IMR-90 (cell line): ENCODE measurements around the gene ITGAX.

Source experiments
- CEBPB ChIP-seq: IDR thresholded peaks from 2 replicates; pipeline ENCODE4 v1.6.1; 2012; ENCODE audit warnings: low read depth, low read length, improper control_type of control experiment
- CHD1 ChIP-seq: IDR thresholded peaks from 2 replicates; pipeline ENCODE4 v1.6.1; 2012; ENCODE audit warnings: low read depth, low read length, improper control_type of control experiment
- CTCF ChIP-seq: conservative IDR thresholded peaks from 2 replicates; pipeline ENCODE4 v1.5.1; 2012; ENCODE audit warnings: mild to moderate bottlenecking, low read depth, low read length, improper control_type of control experiment
- ELK1 ChIP-seq: fragments of 150-350 bp; IDR thresholded peaks from 2 replicates; pipeline ENCODE4 v1.6.1; 2016; ENCODE audit warnings: low read depth, mild to moderate bottlenecking, low read length, moderate library complexity, borderline replicate concordance
- FOS ChIP-seq: fragments of 150-350 bp; IDR thresholded peaks from 2 replicates; pipeline ENCODE4 v1.6.1; 2016; ENCODE audit warnings: low read depth, low read length
- MAFK ChIP-seq: IDR thresholded peaks from 2 replicates; pipeline ENCODE4 v1.6.1; 2012; ENCODE audit warnings: low read depth, low read length, improper control_type of control experiment
- MXI1 ChIP-seq: IDR thresholded peaks from 2 replicates; pipeline ENCODE4 v1.6.1; 2012; ENCODE audit warnings: low read depth, mild to moderate bottlenecking, low read length, moderate library complexity, borderline replicate concordance
- POLR2A ChIP-seq: IDR thresholded peaks from 2 replicates; pipeline ENCODE4 v1.6.1; 2012; ENCODE audit warnings: mild to moderate bottlenecking, low read depth, low read length
- RAD21 ChIP-seq: IDR thresholded peaks from 2 replicates; pipeline ENCODE4 v1.6.1; 2012; ENCODE audit warnings: low read length, improper control_type of control experiment
- RCOR1 ChIP-seq: IDR thresholded peaks from 2 replicates; pipeline ENCODE4 v1.6.1; 2012; ENCODE audit warnings: mild to moderate bottlenecking, low read length, improper control_type of control experiment; ENCODE audit not compliant: insufficient replicate concordance
- RFX5 ChIP-seq: IDR thresholded peaks from 2 replicates; pipeline ENCODE4 v1.8.0; 2012; ENCODE audit warnings: low read depth, mild to moderate bottlenecking, low read length, moderate library complexity
- SMC3 ChIP-seq: fragments of 150-350 bp; IDR thresholded peaks from 2 replicates; pipeline ENCODE4 v1.6.1; 2016; ENCODE audit warnings: low read depth, mild to moderate bottlenecking, antibody characterized with exemption, low read length, moderate library complexity

GRCh38 chr16:31330553-31330890, 24.5 kb upstream of the ITGAX start:
- TF ChIP-seq CTCF (no peak), CEBPB (no peak), RAD21 (no peak), POLR2A (no peak), MAFK (no peak), RFX5 (no peak), CHD1 (no peak), FOS (no peak), RCOR1 (no peak), MXI1 (no peak), SMC3 (no peak), ELK1 (no peak)
